GOT3 (cell line): ENCODE measurements around the gene PRG3.
"Not testable (repeated sequence)": the region's sequence is repeated elsewhere in the genome, so short reads cannot be mapped to it uniquely, and the experiment has no call there.

ENCODE experiments used
- DNase-seq: peaks from one replicate; lab custom pipeline; 2025; ENCODE audit warnings: mixed read lengths; lab: John Stamatoyannopoulos, UW

PRG3 gene

DNA sequence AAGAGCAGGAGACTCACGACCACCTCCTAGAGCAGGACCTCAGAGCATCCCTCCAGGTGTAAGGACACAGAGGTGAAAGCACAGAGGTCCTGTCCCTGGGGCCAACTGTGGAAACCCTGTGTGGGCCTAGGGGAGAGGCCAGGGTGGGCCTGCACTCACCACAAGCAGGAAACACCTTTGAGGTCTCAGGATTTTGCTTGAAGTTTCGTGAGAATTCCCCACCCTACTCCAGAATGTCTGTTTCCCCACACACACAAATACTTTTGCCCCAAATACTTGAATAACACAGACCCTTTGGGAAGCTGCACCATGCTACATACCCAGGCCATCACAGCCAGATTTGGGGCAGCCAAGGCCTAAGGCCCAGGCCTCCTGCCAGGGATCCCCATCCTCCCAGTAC lies 27.8 kb upstream of the PRG3 start:
- no peak for DNase-seq

- DNase-seq = no peak
Measured at GRCh38 chr11:57407941-57408475, 27.1 kb upstream of the PRG3 start.

GRCh38 chr11:57407010-57407920 lies 26.3 kb upstream of the PRG3 start:
- DNase-seq = no peak

GRCh38 chr11:57406337-57406904 lies 25.5 kb upstream of the PRG3 start:
- no peak for DNase-seq

- DNase-seq = no peak
Measured at GRCh38 chr11:57405271-57405860, 24.4 kb upstream of the PRG3 start.

- DNase-seq = no peak
Measured at GRCh38 chr11:57403802-57404147, 22.8 kb upstream of the PRG3 start.

DNA sequence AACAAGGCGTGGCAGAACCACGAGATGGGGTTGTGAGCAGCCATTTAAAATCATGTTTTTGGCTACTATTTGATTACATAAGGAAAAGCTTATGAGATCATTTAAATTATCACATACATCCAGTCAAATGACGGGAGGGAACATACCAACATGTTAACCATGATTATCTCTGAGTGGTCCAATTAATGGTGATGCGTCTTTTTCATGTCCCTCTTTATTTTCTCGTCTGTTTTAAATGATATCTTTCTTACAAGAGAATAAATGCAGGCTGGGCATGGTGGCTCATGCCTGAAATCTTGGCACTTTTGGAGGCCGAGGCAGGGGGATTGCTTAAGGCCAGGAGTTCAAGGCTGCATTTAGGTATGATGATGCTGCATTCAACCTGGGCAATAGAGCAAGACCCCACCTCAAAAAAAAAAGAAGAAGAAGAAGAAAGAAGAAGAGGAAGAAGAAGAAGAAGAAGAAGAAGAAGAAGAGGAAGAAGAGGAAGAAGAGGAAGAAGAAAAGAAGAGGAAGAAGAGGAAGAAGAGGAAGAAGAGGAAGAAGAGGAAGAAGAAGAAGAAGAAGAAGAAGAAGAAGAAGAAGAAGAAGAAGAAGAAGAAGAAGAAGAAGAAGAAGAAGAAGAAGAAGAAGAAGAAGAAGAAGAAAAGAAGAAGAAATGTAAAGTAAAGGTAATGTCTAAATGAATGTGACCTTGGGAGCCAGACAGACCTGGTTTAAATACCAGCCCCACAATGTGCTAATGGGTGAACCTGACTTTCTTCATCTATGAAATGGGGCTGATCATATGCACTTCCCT lies 22.3 kb upstream of the PRG3 start:
- not testable (repeated sequence) for DNase-seq

- no peak for DNase-seq
Measured at GRCh38 chr11:57402188-57403002, 21.4 kb upstream of the PRG3 start.

DNA sequence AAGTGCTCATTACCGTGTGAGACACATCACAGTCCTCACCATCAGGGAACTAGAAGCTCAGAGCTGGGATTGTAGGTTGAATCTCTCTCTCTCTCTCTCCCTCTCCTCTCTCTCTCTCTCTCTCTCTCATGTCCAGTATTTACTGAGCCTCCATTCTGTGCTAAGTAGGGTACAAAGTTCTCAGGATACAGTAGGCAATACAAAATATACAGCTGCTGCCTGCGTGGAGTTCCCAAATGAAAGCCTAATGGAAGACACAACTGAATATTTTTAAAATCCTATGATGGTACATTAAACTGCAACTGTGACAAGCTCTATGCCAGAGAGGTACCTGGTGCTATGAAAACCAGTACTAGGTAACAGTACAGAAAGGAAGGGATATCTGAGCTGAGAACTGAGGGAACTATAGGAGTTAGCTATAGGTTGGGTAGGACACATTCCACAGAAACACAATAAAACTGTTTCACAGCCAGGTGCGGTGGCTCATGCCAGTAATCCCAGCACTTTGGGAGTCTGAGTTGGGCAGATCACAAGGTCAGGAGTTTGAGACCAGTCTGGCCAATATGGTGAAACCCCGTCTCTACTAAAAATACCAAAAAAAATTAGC lies 19.1 kb upstream of the PRG3 start:
- no peak for DNase-seq

DNA sequence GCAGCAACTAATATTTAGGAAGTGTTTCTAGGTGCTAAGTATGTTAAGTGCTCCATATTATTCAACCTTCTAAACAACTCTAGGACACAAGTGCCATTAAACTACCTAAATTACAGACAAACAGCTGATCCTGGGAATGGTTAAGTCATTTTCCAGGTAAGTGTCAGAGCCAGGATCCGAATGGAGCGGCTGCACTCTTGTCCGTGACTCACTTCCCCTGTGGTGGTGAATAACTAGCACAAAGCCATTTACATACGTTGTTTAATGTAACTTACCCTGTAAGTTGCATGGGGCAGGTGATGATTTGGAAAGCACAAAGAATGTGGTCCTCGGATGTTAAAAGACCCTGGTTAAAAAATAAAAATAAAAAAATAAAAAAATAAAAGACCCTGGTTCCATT lies 18.3 kb upstream of the PRG3 start:
- DNase-seq = no peak

DNA sequence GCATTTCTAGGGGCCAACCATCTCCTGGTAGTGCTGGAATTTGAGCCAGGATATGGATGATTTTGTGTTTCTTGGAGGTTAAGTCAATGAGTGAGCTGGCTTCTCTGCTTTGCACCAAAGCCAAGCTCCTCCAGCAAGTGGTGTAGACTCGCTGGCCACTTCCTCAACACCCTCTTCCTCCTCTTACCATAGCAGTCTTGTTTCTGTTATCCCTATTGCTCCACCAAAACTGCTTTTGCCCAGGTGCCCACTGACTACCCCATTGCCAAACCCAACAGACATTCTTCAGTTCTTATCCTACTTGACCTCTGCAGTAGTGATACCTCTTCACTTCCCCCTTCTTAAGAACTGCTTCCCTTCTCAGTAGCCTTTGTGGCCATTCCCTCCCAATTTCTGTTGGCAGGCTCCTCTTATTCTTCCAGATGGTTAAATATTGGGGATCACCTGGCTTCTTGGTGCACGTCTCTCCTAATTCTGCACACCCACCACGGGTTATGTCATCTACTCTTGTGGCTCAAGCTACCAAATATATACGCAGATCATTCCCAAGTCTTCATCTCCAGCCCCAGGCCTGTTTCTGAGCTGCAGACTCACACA lies 16.5 kb upstream of the PRG3 start:
- DNase-seq = no peak

GRCh38 chr11:57396744-57397143 lies 15.8 kb upstream of the PRG3 start:
- no peak for DNase-seq

- DNase-seq = no peak
Measured at GRCh38 chr11:57395905-57396623, 15.1 kb upstream of the PRG3 start.

GRCh38 chr11:57394203-57394965 lies 13.4 kb upstream of the PRG3 start:
- DNase-seq = no peak

GRCh38 chr11:57392763-57393105 lies 11.8 kb upstream of the PRG3 start:
- DNase-seq = no peak

- no peak for DNase-seq
Measured at GRCh38 chr11:57392066-57392762, 11.3 kb upstream of the PRG3 start.

- no peak for DNase-seq
Measured at GRCh38 chr11:57391539-57391938, 10.6 kb upstream of the PRG3 start.

GRCh38 chr11:57391111-57391510 lies 10.2 kb upstream of the PRG3 start:
- no peak for DNase-seq

DNA sequence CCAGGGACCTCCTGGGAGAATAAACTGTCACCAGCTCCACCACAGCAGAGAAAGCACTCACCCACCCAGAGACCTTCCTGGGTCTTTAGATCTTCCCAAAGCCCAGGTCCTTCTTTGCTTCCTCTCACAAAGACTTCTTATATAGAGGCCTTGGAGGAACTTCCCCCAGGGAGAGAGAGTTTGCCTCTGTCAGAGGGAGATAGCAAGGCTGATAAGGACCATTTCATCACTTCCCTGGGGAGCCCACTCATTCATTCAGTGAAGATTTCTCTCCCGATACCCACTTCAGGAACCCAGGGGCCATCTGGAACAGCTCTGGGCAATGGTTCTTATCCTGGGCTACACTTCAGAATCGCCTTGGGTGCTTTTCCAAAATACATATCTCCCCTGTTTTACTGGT lies 9.6 kb upstream of the PRG3 start, which contains the start of gene PRG2:
TSS of gene PRG2 (minus strand) at position 116 of the 400 bp plus-strand sequence. CDS start 706 bp downstream, outside the sequence.
- DNase-seq = no peak
